GM08714 (cell line): ENCODE data around the gene TTC24.
"Not testable (repeated sequence)": the region's sequence is repeated elsewhere in the genome, so short reads cannot be mapped to it uniquely, and the experiment has no call there.

Experiments used
- H3K4me3 ChIP-seq: fragments of 200-500 bp; sonication (Bioruptor generic); 2 replicates; pipeline ENCODE4 v1.5.1; 2014; ENCODE audit warnings: mild to moderate bottlenecking, low read length, inconsistent platforms
- ZNF274 ChIP-seq: IDR thresholded peaks from 2 replicates; pipeline ENCODE4 v1.6.1; 2012; ENCODE audit warnings: mild to moderate bottlenecking, low read depth, low read length

Gene TTC24

GRCh38 chr1:156623946-156624813 is 44.7 kb downstream of the TTC24 start:
- no peak for TF ChIP-seq ZNF274
- H3K4me3 ChIP-seq: no peak overlapping the region

GRCh38 chr1:156624814-156625435 is 45.4 kb downstream of the TTC24 start:
- H3K4me3 ChIP-seq: no peak overlapping the region

GRCh38 chr1:156625436-156626078 is 46.0 kb downstream of the TTC24 start:
- no peak overlapping the region for H3K4me3 ChIP-seq
- TF ChIP-seq ZNF274: no peak

More at GRCh38 chr1:156624814-156625435, 45.4 kb downstream of the TTC24 start:
- TF ChIP-seq ZNF274: no peak

DNA sequence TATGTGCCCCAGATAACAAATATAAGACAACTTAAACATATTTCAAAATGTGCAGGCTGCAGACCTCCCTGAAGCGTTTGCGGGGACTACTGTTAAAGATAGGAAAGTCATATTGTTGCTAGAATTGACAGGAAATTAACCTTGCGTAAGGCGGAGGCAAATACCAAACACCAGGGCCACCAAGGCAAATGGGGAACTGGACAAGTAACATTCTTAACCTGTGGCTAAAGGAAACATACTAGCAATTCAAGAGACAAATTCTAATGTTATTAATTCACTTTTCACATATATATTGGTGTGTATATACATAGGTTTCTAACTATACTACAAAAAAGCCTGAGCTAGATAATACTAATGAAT is 46.5 kb downstream of the TTC24 start:
- H3K4me3 ChIP-seq: no peak overlapping the region
- TF ChIP-seq ZNF274: no peak

DNA sequence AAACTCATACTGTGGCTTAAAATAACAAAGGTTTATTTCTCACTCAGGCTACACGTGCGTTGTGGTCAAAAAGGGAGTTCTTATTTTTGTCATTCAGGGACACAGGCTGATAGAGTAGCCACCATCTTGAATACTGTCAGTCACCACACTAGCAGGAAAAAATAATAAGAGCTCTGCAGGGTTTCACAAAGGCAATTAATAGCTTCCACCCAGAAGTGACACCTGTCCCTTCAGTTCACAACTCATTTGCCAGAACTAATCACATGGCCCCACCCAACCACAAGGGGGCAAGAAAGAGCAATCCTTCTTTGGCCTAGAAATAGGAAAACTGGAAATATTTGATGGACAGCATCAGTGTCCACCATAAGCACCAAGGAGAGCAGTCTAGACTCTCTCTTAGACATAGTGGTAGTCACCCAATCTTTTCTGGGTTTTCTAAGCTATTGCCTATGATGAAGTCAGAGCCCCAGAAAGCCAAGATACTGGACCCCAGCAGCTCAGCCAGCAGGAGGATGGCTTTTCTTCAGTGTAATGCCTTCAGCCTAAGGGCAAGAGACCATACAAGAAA is 47.9 kb downstream of the TTC24 start:
- H3K4me3 ChIP-seq: no peak overlapping the region
- TF ChIP-seq ZNF274: no peak

DNA sequence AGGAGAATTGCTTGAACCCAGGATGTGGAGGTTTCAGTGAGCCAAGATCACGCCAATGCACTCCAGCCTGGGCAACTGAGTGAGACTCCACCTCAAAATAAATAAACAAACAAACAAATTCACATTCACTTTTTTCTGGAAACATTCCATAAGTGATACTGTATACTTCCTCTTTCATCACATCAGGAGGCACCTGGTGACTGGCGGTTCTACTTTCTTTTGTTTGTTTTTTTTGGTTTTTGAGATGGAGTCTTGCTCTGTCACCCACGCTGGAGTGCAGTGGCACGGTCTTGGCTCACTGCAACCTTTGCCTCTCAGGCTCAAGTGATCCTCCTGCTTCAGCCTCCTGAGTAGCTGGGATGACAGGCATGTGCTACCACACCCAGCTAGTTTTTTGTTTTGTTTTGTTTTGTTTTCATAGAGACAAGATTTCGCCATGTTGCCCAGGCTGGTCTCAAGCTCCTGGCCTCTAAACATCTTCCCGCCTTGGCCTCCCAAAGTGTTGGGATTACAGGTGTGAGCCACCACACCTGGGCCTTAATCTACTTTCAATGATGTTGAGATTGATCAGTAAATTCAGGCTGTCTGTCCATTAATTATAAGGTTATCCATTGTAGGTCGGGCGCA is 50.4 kb downstream of the TTC24 start:
- H3K4me3 ChIP-seq: no peak overlapping the region
- TF ChIP-seq ZNF274: no peak

- not testable (repeated sequence) for H3K4me3 ChIP-seq
These were observed 51.6 kb downstream of the TTC24 start for GRCh38 chr1:156631152-156631551.

DNA sequence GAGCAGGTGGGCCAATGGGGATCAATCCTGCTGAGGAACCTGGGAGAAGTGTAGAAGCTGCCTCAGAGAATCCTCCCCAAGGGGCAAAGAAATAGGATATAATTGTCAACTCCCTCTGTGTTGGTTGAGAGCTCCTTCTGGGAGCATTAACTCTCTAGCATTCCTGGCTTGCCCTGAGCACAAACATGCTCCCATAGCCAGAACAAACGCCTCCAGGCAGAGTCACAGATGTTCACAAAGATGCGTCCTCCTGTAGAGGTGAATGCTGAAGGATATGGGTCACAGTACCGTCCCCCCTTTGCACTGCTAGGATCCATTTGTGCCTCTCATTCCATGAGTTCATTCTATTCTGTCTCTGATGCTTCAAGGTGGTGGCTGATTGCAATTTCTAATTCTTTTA is 52.8 kb downstream of the TTC24 start:
- no peak for TF ChIP-seq ZNF274
- no peak overlapping the region for H3K4me3 ChIP-seq
